Measurements from ENCODE around the gene DCTN3.

DNA sequence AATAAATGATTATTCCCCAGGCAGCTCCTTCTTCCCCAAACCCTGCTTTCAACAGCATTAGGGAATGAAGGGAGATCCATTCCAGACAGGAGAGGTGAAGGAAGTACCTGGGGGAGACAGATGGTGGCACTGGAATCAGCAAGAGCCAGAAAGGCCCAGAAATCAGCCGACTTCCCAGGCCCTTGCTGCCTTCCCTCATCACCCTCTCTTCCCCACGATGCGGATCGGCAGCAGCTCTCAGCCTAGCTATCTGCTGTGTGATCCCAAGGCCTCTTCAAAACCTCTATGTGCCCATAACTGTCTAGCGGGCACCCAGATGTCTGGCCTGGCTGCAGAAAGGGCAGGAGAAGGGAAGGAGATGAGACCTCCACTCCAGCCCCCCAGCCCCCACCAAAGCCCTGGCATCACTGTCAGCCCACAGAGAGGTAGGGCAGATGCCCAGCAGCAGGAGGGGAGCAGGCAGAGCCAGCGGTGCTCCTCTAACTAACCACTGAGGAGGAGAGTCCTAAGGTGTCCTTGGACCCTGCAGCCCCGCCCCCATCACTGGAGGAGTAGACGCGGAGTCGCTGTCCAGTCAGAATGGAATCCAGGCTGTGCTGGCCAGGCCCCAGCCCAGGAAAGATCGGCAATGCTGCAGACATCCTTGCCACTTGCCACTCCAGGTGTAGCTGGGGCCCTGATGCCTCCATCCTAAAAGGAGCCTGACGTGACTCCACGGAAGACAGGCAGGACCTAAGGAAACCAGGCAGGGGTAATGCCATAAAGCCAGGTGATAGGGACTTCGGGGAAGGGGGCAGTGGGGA is 43.5 kb downstream of the DCTN3 start:
- TF ChIP-seq, protein P1, sequence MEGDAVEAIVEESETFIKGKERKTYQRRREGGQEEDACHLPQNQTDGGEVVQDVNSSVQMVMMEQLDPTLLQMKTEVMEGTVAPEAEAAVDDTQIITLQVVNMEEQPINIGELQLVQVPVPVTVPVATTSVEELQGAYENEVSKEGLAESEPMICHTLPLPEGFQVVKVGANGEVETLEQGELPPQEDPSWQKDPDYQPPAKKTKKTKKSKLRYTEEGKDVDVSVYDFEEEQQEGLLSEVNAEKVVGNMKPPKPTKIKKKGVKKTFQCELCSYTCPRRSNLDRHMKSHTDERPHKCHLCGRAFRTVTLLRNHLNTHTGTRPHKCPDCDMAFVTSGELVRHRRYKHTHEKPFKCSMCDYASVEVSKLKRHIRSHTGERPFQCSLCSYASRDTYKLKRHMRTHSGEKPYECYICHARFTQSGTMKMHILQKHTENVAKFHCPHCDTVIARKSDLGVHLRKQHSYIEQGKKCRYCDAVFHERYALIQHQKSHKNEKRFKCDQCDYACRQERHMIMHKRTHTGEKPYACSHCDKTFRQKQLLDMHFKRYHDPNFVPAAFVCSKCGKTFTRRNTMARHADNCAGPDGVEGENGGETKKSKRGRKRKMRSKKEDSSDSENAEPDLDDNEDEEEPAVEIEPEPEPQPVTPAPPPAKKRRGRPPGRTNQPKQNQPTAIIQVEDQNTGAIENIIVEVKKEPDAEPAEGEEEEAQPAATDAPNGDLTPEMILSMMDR (IDR thresholded peaks at IDR 0.05; ENCODE audit: poor library complexity): no peak
- TF ChIP-seq EZH2 (IDR thresholded peaks at IDR 0.05; ENCODE audit: borderline replicate concordance): no peak
